H9 (cell line): ENCODE results near the gene VASH1. TPM values are rescaled to one million over a fixed set of nuclear protein-coding genes. Genes with fewer than 3 reads are reported as not detected.

ENCODE experiments used
- DNase-seq: peaks from one replicate; pipeline ENCODE4 v3.0.0-alpha.2; 2017
- H2AFZ ChIP-seq: one replicate; pipeline ENCODE4 v1.6.1; 2013; ENCODE audit warnings: mild to moderate bottlenecking, low read length, control low read depth, moderate library complexity
- H2AK5ac ChIP-seq: 2 replicates; pipeline ENCODE4 v1.6.1; 2013; ENCODE audit warnings: low read length, control low read depth, mixed read lengths; ENCODE audit not compliant: insufficient read length
- H2BK120ac ChIP-seq: one replicate; pipeline ENCODE4 v1.6.1; 2013; ENCODE audit warnings: low read depth, mild to moderate bottlenecking, low read length, control low read depth, inconsistent platforms; ENCODE audit not compliant: poor library complexity, severe bottlenecking
- H2BK12ac ChIP-seq: 2 replicates; pipeline ENCODE4 v1.6.1; 2013; ENCODE audit warnings: low read length, control low read depth, mixed read lengths, low read depth; ENCODE audit not compliant: insufficient read length
- H2BK15ac ChIP-seq: 2 replicates; pipeline ENCODE4 v1.6.1; 2013; ENCODE audit warnings: low read depth, low read length, control low read depth
- H2BK20ac ChIP-seq: one replicate; pipeline ENCODE4 v1.6.1; 2013; ENCODE audit warnings: low read depth, mild to moderate bottlenecking, low read length, control low read depth, inconsistent platforms; ENCODE audit not compliant: poor library complexity, severe bottlenecking
- H2BK5ac ChIP-seq: 2 replicates; pipeline ENCODE4 v1.6.1; 2013; ENCODE audit warnings: low read length, control low read depth, mixed read lengths; ENCODE audit not compliant: insufficient read length
- H3K14ac ChIP-seq: 2 replicates; pipeline ENCODE4 v1.6.1; 2013; ENCODE audit warnings: low read length, control low read depth; ENCODE audit not compliant: insufficient read depth
- H3K18ac ChIP-seq: 2 replicates; pipeline ENCODE4 v1.6.1; 2013; ENCODE audit warnings: low read depth, mild to moderate bottlenecking, mixed read lengths, low read length, control low read depth; ENCODE audit not compliant: insufficient read length
- H3K23ac ChIP-seq: 2 replicates; pipeline ENCODE4 v1.6.1; 2013; ENCODE audit warnings: low read length, control low read depth, mixed read lengths, low read depth; ENCODE audit not compliant: insufficient read length
- H3K23me2 ChIP-seq: 2 replicates; pipeline ENCODE4 v1.6.1; 2013; ENCODE audit warnings: low read depth, mild to moderate bottlenecking, mixed read lengths, low read length, control low read depth; ENCODE audit not compliant: insufficient read length, poor library complexity, severe bottlenecking
- H3K27ac ChIP-seq: 2 replicates; pipeline ENCODE4 v1.5.1; 2013; ENCODE audit warnings: low read length, control low read depth, mixed read lengths, low read depth; ENCODE audit not compliant: insufficient read length
- H3K27me3 ChIP-seq: 2 replicates; pipeline ENCODE4 v1.6.1; 2013; ENCODE audit warnings: low read length, control low read depth, inconsistent platforms; ENCODE audit not compliant: insufficient read depth
- H3K4ac ChIP-seq: 2 replicates; pipeline ENCODE4 v1.6.1; 2013; ENCODE audit warnings: low read depth, mild to moderate bottlenecking, control low read depth, inconsistent platforms, low read length, moderate library complexity
- H3K4me1 ChIP-seq: 2 replicates; pipeline ENCODE4 v1.6.1; 2013; ENCODE audit warnings: low read length, control low read depth, inconsistent platforms; ENCODE audit not compliant: insufficient read depth
- H3K4me2 ChIP-seq: 2 replicates; pipeline ENCODE4 v1.6.1; 2013; ENCODE audit warnings: low read length, control low read depth, mixed read lengths; ENCODE audit not compliant: insufficient read length, insufficient read depth
- H3K56ac ChIP-seq: 2 replicates; pipeline ENCODE4 v1.6.1; 2013; ENCODE audit warnings: low read depth, mild to moderate bottlenecking, mixed read lengths, low read length, control low read depth; ENCODE audit not compliant: insufficient read length
- H3K79me1 ChIP-seq: 2 replicates; pipeline ENCODE4 v1.6.1; 2013; ENCODE audit warnings: low read depth, mild to moderate bottlenecking, moderate library complexity, low read length, control low read depth, inconsistent platforms; ENCODE audit not compliant: insufficient read depth, poor library complexity, severe bottlenecking
- H3K79me2 ChIP-seq: 2 replicates; pipeline ENCODE4 v1.6.1; 2013; ENCODE audit warnings: low read length, control low read depth, inconsistent platforms; ENCODE audit not compliant: insufficient read depth
- H3K9ac ChIP-seq: 2 replicates; pipeline ENCODE4 v1.6.1; 2013; ENCODE audit warnings: low read length, control low read depth, mixed read lengths; ENCODE audit not compliant: insufficient read length; ENCODE audit errors: extremely low read depth
- H3K9me3 ChIP-seq: one replicate; pipeline ENCODE4 v1.6.1; 2013; ENCODE audit warnings: low read depth, low read length, inconsistent platforms; ENCODE audit not compliant: control insufficient read depth
- H3T11ph ChIP-seq: one replicate; pipeline ENCODE4 v1.6.1; 2013; ENCODE audit warnings: mild to moderate bottlenecking, low read length, control low read depth, inconsistent platforms
- H4K20me1 ChIP-seq: one replicate; pipeline ENCODE4 v1.6.1; 2013; ENCODE audit not compliant: control insufficient read depth, insufficient read length, insufficient read depth
- H4K5ac ChIP-seq: 2 replicates; pipeline ENCODE4 v1.6.1; 2013; ENCODE audit warnings: low read depth, mild to moderate bottlenecking, mixed read lengths, low read length, control low read depth; ENCODE audit not compliant: insufficient read length
- H4K8ac ChIP-seq: replicated peaks from 2 replicates; pipeline ENCODE4 v1.6.1; 2013; ENCODE audit warnings: low read length, control low read depth, mixed read lengths, low read depth; ENCODE audit not compliant: insufficient read length
- H4K91ac ChIP-seq: 2 replicates; pipeline ENCODE4 v1.6.1; 2013; ENCODE audit warnings: low read depth, mild to moderate bottlenecking, moderate library complexity, mixed read lengths, low read length, control low read depth; ENCODE audit not compliant: insufficient read length
- H3K27ac Mint-ChIP-seq, 3 experiments: 2 replicates in 2 of 3; 3 replicates in 1 of 3; pipeline ENCODE4 v1.8.0; 2020 to 2021; ENCODE audit warnings: mixed read lengths in 3 of 3, mild to moderate bottlenecking in 1 of 3, moderate library complexity in 1 of 3
- H3K27me3 Mint-ChIP-seq: 2 replicates; pipeline ENCODE4 v1.8.0; 2021; ENCODE audit warnings: low read depth, mild to moderate bottlenecking, moderate library complexity, mixed read lengths
- H3K36me3 Mint-ChIP-seq, 3 experiments: 2 replicates in 2 of 3; 3 replicates in 1 of 3; pipeline ENCODE4 v1.8.0; 2020 to 2021; ENCODE audit warnings: low read depth in 3 of 3, mixed read lengths in 3 of 3; ENCODE audit not compliant: insufficient read depth in 1 of 3
- H3K4me1 Mint-ChIP-seq, 2 experiments: 2 replicates each; pipeline ENCODE4 v1.8.0; 2020; ENCODE audit warnings: mixed read lengths in 2 of 2
- H3K4me3 Mint-ChIP-seq, 2 experiments: 2 replicates in 1 of 2; 3 replicates in 1 of 2; pipeline ENCODE4 v1.8.0; 2020 to 2021; ENCODE audit warnings: mild to moderate bottlenecking in 2 of 2, mixed read lengths in 2 of 2, moderate library complexity in 1 of 2
- H3K9me3 Mint-ChIP-seq, 2 experiments: 2 replicates in 1 of 2; 3 replicates in 1 of 2; pipeline ENCODE4 v1.8.0; 2020; ENCODE audit warnings: mild to moderate bottlenecking in 2 of 2, mixed read lengths in 2 of 2, moderate library complexity in 1 of 2
- whole genome bisulfite sequencing: extraction: QIAGEN DNeasy Blood & Tissue Kit; methylation state at CpG from one replicate; pipeline ENCODE4 v1.1.7; 2013; ENCODE audit warnings: missing lambda C conversion rate, low lambda C conversion rate, mixed read lengths; ENCODE audit not compliant: insufficient read length; ENCODE audit errors: extremely low coverage; 5-methylcytosine and 5-hydroxymethylcytosine counted together
- total RNA-seq: library from RNA; stranded (reverse); gene quantifications from 2 replicates; pipeline ENCODE4 v1.2.1, GENCODE V29; 2021
- TF ChIP-seq, protein P1 (sequence below): fragments of 200-600 bp; sonication (generic); conservative IDR thresholded peaks from 3 replicates; pipeline ENCODE4 v1.8.0; 2021; ENCODE audit warnings: antibody characterized with exemption, mild to moderate bottlenecking

The VASH1 gene
- total RNA-seq, 1 experiment from 2014 or later: 5.8 TPM

GRCh38 chr14:76715101-76715500, 46.2 kb upstream of the VASH1 start:
- Histone ChIP-seq H2AK5ac (no peak overlapping the region), H4K5ac (no peak overlapping the region), H3K14ac (no peak overlapping the region), H3K4me2 (no peak overlapping the region), H4K8ac (no peak overlapping the region), H2BK15ac (no peak overlapping the region), H3K23me2 (no peaks in the 10 kb centered on the region), H3K18ac (no peak overlapping the region), H3K4me1 (no peaks in the 10 kb centered on the region), H2BK12ac (no peak overlapping the region), H4K91ac (no peak overlapping the region), H2BK120ac (no peak overlapping the region), H2AFZ (no peak overlapping the region), H3K23ac (no peak overlapping the region), H3K9ac (no peak overlapping the region), H3K4ac (no peak overlapping the region), H3K79me2 (no peaks in the 10 kb centered on the region), H3K9me3 (no peaks in the 10 kb centered on the region), H2BK20ac (no peak overlapping the region), H3K27ac (no peak overlapping the region), H3K79me1 (no peaks in the 10 kb centered on the region), H2BK5ac (no peak overlapping the region), H3T11ph (no peak overlapping the region), H3K27me3 (no peaks in the 10 kb centered on the region), H3K56ac (no peak overlapping the region), H4K20me1 (no peaks in the 10 kb centered on the region)
- peaks cover under 1 to 9% of the 10 kb centered on the region in 2 experiments for H3K4me1 Mint-ChIP-seq
- TF ChIP-seq, protein P1, sequence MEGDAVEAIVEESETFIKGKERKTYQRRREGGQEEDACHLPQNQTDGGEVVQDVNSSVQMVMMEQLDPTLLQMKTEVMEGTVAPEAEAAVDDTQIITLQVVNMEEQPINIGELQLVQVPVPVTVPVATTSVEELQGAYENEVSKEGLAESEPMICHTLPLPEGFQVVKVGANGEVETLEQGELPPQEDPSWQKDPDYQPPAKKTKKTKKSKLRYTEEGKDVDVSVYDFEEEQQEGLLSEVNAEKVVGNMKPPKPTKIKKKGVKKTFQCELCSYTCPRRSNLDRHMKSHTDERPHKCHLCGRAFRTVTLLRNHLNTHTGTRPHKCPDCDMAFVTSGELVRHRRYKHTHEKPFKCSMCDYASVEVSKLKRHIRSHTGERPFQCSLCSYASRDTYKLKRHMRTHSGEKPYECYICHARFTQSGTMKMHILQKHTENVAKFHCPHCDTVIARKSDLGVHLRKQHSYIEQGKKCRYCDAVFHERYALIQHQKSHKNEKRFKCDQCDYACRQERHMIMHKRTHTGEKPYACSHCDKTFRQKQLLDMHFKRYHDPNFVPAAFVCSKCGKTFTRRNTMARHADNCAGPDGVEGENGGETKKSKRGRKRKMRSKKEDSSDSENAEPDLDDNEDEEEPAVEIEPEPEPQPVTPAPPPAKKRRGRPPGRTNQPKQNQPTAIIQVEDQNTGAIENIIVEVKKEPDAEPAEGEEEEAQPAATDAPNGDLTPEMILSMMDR: no peak
- peaks cover 0 to 5% of the 10 kb centered on the region in 2 experiments; a peak in 4 of 5 replicates for H3K9me3 Mint-ChIP-seq
- DNase-seq: no peak
- H3K36me3 Mint-ChIP-seq: no peaks in the 10 kb centered on the region; a peak in 1 of 7 replicates
- no peak overlapping the region for H3K27ac Mint-ChIP-seq
- H3K27me3 Mint-ChIP-seq: peaks cover 8% of the 10 kb centered on the region
- WGBS: no CpG with 5 or more reads among the region's 6 CpGs
- no peak overlapping the region for H3K4me3 Mint-ChIP-seq
